ENCODE data around the gene CLEC4E. TPM values are rescaled to one million over a fixed set of nuclear protein-coding genes. Genes with fewer than 3 reads are reported as not detected.

The CLEC4E gene, protein sequence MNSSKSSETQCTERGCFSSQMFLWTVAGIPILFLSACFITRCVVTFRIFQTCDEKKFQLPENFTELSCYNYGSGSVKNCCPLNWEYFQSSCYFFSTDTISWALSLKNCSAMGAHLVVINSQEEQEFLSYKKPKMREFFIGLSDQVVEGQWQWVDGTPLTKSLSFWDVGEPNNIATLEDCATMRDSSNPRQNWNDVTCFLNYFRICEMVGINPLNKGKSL
- total RNA-seq = 17.4 TPM in 1 of 2 replicates, not detected in the other

DNA sequence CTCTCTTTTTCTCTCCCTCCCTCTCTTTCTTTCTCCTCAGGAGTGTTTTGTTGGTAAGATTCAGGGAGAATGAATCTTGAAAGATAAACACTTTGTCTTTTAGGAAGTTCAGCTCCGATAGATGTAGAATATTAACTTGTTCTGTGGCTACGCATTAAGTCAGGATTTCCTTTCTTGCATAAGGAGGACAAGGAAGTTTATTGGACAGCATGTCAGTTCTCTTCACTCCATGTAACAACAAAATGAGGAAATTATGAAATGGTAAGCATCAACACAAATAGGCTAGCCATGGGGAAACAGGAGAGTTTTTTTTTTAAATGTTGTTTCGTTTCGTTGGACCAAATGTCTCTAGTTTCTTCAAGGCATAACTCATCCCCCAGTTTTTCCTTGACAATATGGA, at the start of gene CLEC4E:
Gene CLEC4E (minus strand): TSS at position 75 of the 400 bp plus-strand sequence. CDS start 108 bp downstream, outside the sequence.

DNA sequence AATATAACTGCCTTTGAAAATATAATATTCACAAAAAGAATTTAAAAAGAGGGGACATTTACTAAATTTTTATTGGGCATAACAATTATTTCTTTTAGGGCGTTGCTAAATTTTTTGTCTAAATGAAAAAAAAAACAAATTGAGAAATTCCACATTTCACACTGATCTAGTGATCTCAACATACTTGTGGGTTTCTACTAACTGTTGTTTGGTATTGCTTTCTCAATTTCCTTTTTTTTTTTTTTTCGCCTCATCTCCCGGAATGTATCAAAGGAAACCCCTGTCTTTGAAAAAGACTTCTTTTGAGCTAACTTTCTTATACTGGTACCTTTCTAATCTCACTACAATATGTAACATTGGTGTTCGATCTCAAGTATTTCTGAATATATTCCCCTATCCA, 27.4 kb downstream of the CLEC4E start, which contains the start of gene CLEC4D:
Gene CLEC4D (plus strand): TSS at position 248 of the 400 bp plus-strand sequence. CDS start 230 bp downstream, outside the sequence.

Other genes starting within 250 kb of the CLEC4E start
- not detected in 2 replicates for gene CLEC6A, start 84.9 kb downstream of the CLEC4E start, total RNA-seq
- under 0.01 TPM in 1 of 2 replicates, not detected in the other for gene CLEC4D, start 27.4 kb downstream of the CLEC4E start, total RNA-seq
- 0.48 TPM in 1 of 2 replicates, not detected in the other for gene AICDA, start 72.0 kb upstream of the CLEC4E start, total RNA-seq
- gene MFAP5, start 121.9 kb upstream of the CLEC4E start, total RNA-seq = 0.72 and 11.5 TPM in 2 replicates
- 16.4 and 45.8 TPM in 2 replicates for gene RIMKLB, start 157.1 kb upstream of the CLEC4E start, total RNA-seq

Measured in tracheal epithelial cell (primary cell).